Measurements from ENCODE around the gene PTPRM. TPM values are rescaled to one million over a fixed set of nuclear protein-coding genes. Genes with fewer than 3 reads are reported as not detected.

PTPRM gene
- total and polyA plus RNA-seq, 3 donors from 2014 or later: 76.4 to 101 (median 94.6) TPM

GRCh38 chr18:8350628-8351027, 783.5 kb downstream of the PTPRM start:
- Histone ChIP-seq H3K27ac (no peak overlapping the region), H3K4me1 (no peaks in the 10 kb centered on the region), H3K4me3 (no peak overlapping the region), H3K9me3 (no peaks in the 10 kb centered on the region), H3K27me3 (no peaks in the 10 kb centered on the region), H3K36me3 (ENCODE audit: low read depth, missing control alignments) (no peaks in the 10 kb centered on the region)
- DNase-seq: no peak
- no peak for TF ChIP-seq CTCF (IDR thresholded peaks at IDR 0.05)
- no peak for TF ChIP-seq POLR2A (IDR thresholded peaks at IDR 0.05)
- intact Hi-C loops (cut with DNase I; ENCODE audit: low total_unique reads): no loop called here
- 91 to 95% methylated on average over 4 of the region's 5 CpGs for WGBS, 2 donors

GRCh38 chr18:8351161-8351560, 784.0 kb downstream of the PTPRM start:
- Histone ChIP-seq H3K9me3 (no peaks in the 10 kb centered on the region), H3K4me3 (no peak overlapping the region), H3K27ac (no peak overlapping the region), H3K4me1 (no peaks in the 10 kb centered on the region), H3K27me3 (no peaks in the 10 kb centered on the region), H3K36me3 (ENCODE audit: low read depth, missing control alignments) (no peaks in the 10 kb centered on the region)
- 88 to 92% methylated on average over 3 of the region's 3 CpGs for WGBS, 2 donors
- intact Hi-C loops (cut with DNase I; ENCODE audit: low total_unique reads): no loop called here
- no peak for DNase-seq
- TF ChIP-seq POLR2A (IDR thresholded peaks at IDR 0.05) (no peak), CTCF (IDR thresholded peaks at IDR 0.05) (no peak)

- intact Hi-C loops (cut with DNase I; ENCODE audit: low total_unique reads): no loop called here
- H3K27ac ChIP-seq: no peak overlapping the region
- H3K27me3 ChIP-seq: no peaks in the 10 kb centered on the region
- DNase-seq: no peak
- 89 to 93% methylated on average over 5 of the region's 5 CpGs for WGBS, 2 donors
- no peaks in the 10 kb centered on the region for H3K36me3 ChIP-seq (ENCODE audit: low read depth, missing control alignments)
- TF ChIP-seq CTCF (IDR thresholded peaks at IDR 0.05): no peak
- TF ChIP-seq POLR2A (IDR thresholded peaks at IDR 0.05): no peak
- no peaks in the 10 kb centered on the region for H3K4me1 ChIP-seq
- H3K9me3 ChIP-seq: no peaks in the 10 kb centered on the region
- H3K4me3 ChIP-seq: no peak overlapping the region
Measured at GRCh38 chr18:8354304-8354703, 787.2 kb downstream of the PTPRM start.

- Histone ChIP-seq H3K27ac (no peak overlapping the region), H3K4me1 (no peaks in the 10 kb centered on the region), H3K27me3 (no peaks in the 10 kb centered on the region), H3K9me3 (no peaks in the 10 kb centered on the region), H3K36me3 (ENCODE audit: low read depth, missing control alignments) (no peaks in the 10 kb centered on the region), H3K4me3 (no peak overlapping the region)
- 67 to 85% methylated on average over 3 of the region's 3 CpGs for WGBS, 2 donors
- intact Hi-C loops (cut with DNase I; ENCODE audit: low total_unique reads): no loop called here
- DNase-seq: no peak
- TF ChIP-seq POLR2A (IDR thresholded peaks at IDR 0.05): no peak
- no peak for TF ChIP-seq CTCF (IDR thresholded peaks at IDR 0.05)
Measured at GRCh38 chr18:8356001-8356400, 788.9 kb downstream of the PTPRM start.

GRCh38 chr18:8357320-8357719, 790.2 kb downstream of the PTPRM start:
- no peak overlapping the region for H3K27ac ChIP-seq
- no peaks in the 10 kb centered on the region for H3K27me3 ChIP-seq
- no peak for TF ChIP-seq CTCF (IDR thresholded peaks at IDR 0.05)
- no peak for TF ChIP-seq POLR2A (IDR thresholded peaks at IDR 0.05)
- intact Hi-C loops (cut with DNase I; ENCODE audit: low total_unique reads): no loop called here
- DNase-seq: no peak
- H3K9me3 ChIP-seq: no peaks in the 10 kb centered on the region
- no peaks in the 10 kb centered on the region for H3K4me1 ChIP-seq
- H3K36me3 ChIP-seq (ENCODE audit: low read depth, missing control alignments): no peaks in the 10 kb centered on the region
- WGBS, 2 donors: 78 to 86% methylated on average over 10 of the region's 10 CpGs
- no peak overlapping the region for H3K4me3 ChIP-seq
